OCI-LY3 (cell line): ENCODE measurements around the gene HEXD.

ENCODE experiments used
- CTCF ChIP-seq: fragments of 200-600, 300-600 bp; sonication (generic); IDR thresholded peaks from 2 replicates; pipeline ENCODE4 v1.5.1; 2014; ENCODE audit warnings: antibody characterized with exemption, low read length, low read depth
- EZH2phosphoT487 ChIP-seq: fragments of 200-600 bp; shearing (Covaris generic); IDR thresholded peaks from 2 replicates; pipeline ENCODE4 v1.6.1; 2018; ENCODE audit warnings: antibody characterized with exemption, mixed run types, low read depth

GRCh38 chr17:82371333-82372248, 46.6 kb upstream of the HEXD start, which contains the start of gene UTS2R:
- TF ChIP-seq EZH2phosphoT487 (no peak), CTCF (no peak)
